HEK293T (cell line): ENCODE results near the gene RAB31.
"Not testable (repeated sequence)": the region's sequence is repeated elsewhere in the genome, so short reads cannot be mapped to it uniquely, and the experiment has no call there.

Source experiments
- BHLHE40 ChIP-seq: fragments of 450-650 bp; IDR thresholded peaks from 2 replicates; pipeline ENCODE4 v1.6.1; 2016; ENCODE audit warnings: mild to moderate bottlenecking, moderate library complexity, borderline replicate concordance
- FOXA1 ChIP-seq: fragments of 450-650 bp; IDR thresholded peaks from 2 replicates; pipeline ENCODE4 v1.6.1; 2016; ENCODE audit warnings: mild to moderate bottlenecking
- L3MBTL2 ChIP-seq: fragments of 450-650 bp; conservative IDR thresholded peaks from 2 replicates; pipeline ENCODE4 v1.6.1; 2016; ENCODE audit warnings: mild to moderate bottlenecking
- PKNOX1 ChIP-seq: fragments of 450-650 bp; IDR thresholded peaks from 2 replicates; pipeline ENCODE4 v1.6.1; 2016
- SUZ12 ChIP-seq: fragments of 450-650 bp; IDR thresholded peaks from 2 replicates; pipeline ENCODE4 v1.6.1; 2016; ENCODE audit warnings: mild to moderate bottlenecking
- TARDBP ChIP-seq: fragments of 450-650 bp; IDR thresholded peaks from 2 replicates; pipeline ENCODE4 v1.6.1; 2016

DNA sequence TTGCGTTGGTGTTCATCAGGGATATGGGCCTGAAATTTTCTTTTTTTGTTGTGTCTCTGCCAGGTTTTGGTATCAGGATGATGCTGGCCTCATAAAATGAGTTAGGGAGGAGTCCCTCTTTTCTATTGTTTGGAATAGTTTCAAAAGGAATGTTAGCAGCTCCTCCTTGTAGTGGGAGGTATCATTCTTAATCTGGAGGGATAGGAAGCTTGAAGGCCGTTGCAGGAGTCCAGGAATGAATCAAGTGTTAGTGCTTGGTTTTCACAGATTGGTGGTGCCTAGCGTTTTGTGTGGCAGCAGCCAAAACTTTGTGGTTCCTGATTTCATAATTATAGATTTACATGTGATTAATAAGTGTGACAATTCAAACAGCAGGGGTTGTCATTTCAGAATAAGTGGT lies 62.0 kb downstream of the RAB31 start:
- not testable (repeated sequence) for TF ChIP-seq L3MBTL2, PKNOX1, BHLHE40, SUZ12, TARDBP, FOXA1
